Activated T-helper 2 cell treated with anti-CD3 and anti-CD28 coated beads, Interferon-gamma antibody, Interleukin-2, Interleukin-4, amounts not matched to agents 10 μg/mL and 5 μg/mL and 100 μg/mL, durations not matched to agents 14 hours and 24 hours and 36 hours (primary cell): ENCODE measurements around the gene SLC39A13. TPM values are rescaled to one million over a fixed set of nuclear protein-coding genes. Genes with fewer than 3 reads are reported as not detected.

ENCODE experiments used
- DNase-seq: peaks from one replicate; pipeline ENCODE4 v3.0.0; 2021; ENCODE audit warnings: low spot score
- H3K27ac Mint-ChIP-seq: one replicate; pipeline ENCODE4 v1.8.0; 2021; ENCODE audit warnings: mixed read lengths
- H3K27me3 Mint-ChIP-seq: one replicate; pipeline ENCODE4 v1.8.0; 2021; ENCODE audit warnings: low read depth, mixed read lengths
- H3K36me3 Mint-ChIP-seq: one replicate; pipeline ENCODE4 v1.8.0; 2021; ENCODE audit warnings: low read depth, mixed read lengths
- H3K4me1 Mint-ChIP-seq: one replicate; pipeline ENCODE4 v1.8.0; 2021; ENCODE audit warnings: low read depth, mixed read lengths
- H3K4me3 Mint-ChIP-seq: one replicate; pipeline ENCODE4 v1.8.0; 2021; ENCODE audit warnings: low read depth, mild to moderate bottlenecking, moderate library complexity, mixed read lengths
- H3K9me3 Mint-ChIP-seq: one replicate; pipeline ENCODE4 v1.8.0; 2021; ENCODE audit warnings: mixed read lengths
- intact Hi-C: fragments of 100-400 bp; cut with micrococcal nuclease; formaldehyde crosslinking; loops from one replicate; pipeline ENCODE4 v1.15.1; 2023
- total RNA-seq: library from RNA; stranded (reverse); gene quantifications from 2 replicates; pipeline ENCODE4 v1.2.3, GENCODE V29; 2022

The SLC39A13 gene
- total RNA-seq, 1 donor from 2014 or later: 15.2 TPM

DNA sequence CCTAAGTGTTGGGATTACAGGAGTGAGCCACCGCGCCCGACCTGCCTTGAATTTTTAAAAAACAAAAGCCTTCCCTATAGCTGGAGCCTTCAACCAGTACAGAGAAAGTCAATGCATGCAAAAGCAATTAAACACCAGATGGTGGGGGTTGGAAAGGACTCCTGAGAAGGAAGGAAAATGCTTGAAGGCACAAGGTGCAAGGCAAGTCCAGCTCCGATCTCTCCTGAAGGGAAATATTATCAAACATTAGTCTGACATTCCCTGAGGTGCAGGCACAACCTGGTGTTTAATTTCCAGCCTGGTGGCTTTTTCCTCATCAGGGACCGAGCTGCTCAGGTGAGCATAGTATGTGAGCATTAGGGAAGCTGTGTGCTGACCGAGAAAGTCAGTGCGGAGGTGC, 53.5 kb downstream of the SLC39A13 start:
- Mint-ChIP-seq H3K27ac (no peak overlapping the region), H3K4me1 (no peaks in the 10 kb centered on the region), H3K27me3 (no peaks in the 10 kb centered on the region), H3K36me3 (peaks cover 9% of the 10 kb centered on the region), H3K4me3 (no peak overlapping the region), H3K9me3 (no peaks in the 10 kb centered on the region)
- intact Hi-C loops: no loop called here
- DNase-seq: no peak

DNA sequence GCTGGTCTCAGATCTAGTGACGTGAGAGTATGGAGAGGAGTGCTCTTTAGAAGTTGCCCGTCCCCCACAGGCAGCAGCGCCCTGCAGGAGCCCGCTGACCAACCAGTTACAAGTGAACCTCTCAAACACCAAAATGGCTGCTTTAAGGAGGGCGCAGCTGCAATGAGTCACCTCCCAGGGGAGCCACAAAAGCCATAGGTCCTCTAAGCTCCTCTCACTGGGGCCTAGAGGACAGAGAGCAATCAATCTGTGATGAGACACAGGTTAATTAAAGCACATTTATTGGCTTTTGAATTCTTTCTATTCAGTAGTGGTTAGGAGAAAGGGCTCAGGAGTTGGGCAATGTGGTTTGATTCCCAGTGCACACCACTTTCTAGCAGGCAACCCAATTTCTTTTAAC, 56.1 kb downstream of the SLC39A13 start:
- DNase-seq: no peak
- H3K36me3 Mint-ChIP-seq: peaks cover 28% of the 10 kb centered on the region
- no peaks in the 10 kb centered on the region for H3K27me3 Mint-ChIP-seq
- no peaks in the 10 kb centered on the region for H3K9me3 Mint-ChIP-seq
- intact Hi-C loops: no loop called here
- H3K4me3 Mint-ChIP-seq: no peak overlapping the region
- H3K4me1 Mint-ChIP-seq: no peaks in the 10 kb centered on the region
- H3K27ac Mint-ChIP-seq: no peak overlapping the region

Other genes with a start within 250 kb of the SLC39A13 start
- gene ARFGAP2, start 231.7 kb upstream of the SLC39A13 start, total RNA-seq: 98.6 and 104 TPM in 2 replicates
- gene PACSIN3, start 222.2 kb upstream of the SLC39A13 start, total RNA-seq: 21.4 and 22.2 TPM in 2 replicates
- gene DDB2, start 193.6 kb upstream of the SLC39A13 start, total RNA-seq: 158 and 161 TPM in 2 replicates
- 23.2 and 24.5 TPM in 2 replicates for gene ACP2, start 159.8 kb upstream of the SLC39A13 start, total RNA-seq
- 10.8 and 11.4 TPM in 2 replicates for gene NR1H3, start 150.6 kb upstream of the SLC39A13 start, total RNA-seq
- gene MADD, start 138.5 kb upstream of the SLC39A13 start, total RNA-seq: 83.2 and 89.4 TPM in 2 replicates
- not detected in 2 replicates for gene MYBPC3, start 55.9 kb upstream of the SLC39A13 start, total RNA-seq
- gene SPI1, start 30.0 kb upstream of the SLC39A13 start, total RNA-seq: 0.11 TPM in 1 of 2 replicates, not detected in the other
- gene PSMC3, start 17.8 kb downstream of the SLC39A13 start, total RNA-seq: 214 and 219 TPM in 2 replicates
- 0.18 and 1.3 TPM in 2 replicates for gene RAPSN, start 40.5 kb downstream of the SLC39A13 start, total RNA-seq
- 129 and 132 TPM in 2 replicates for gene CELF1, start 144.5 kb downstream of the SLC39A13 start, total RNA-seq
- gene PTPMT1, start 157.0 kb downstream of the SLC39A13 start, total RNA-seq: 50.7 and 53.9 TPM in 2 replicates
- gene KBTBD4, start 170.4 kb downstream of the SLC39A13 start, total RNA-seq: 14.2 and 15.3 TPM in 2 replicates
- 132 and 142 TPM in 2 replicates for gene NDUFS3, start 170.5 kb downstream of the SLC39A13 start, total RNA-seq
- 0.25 and 0.39 TPM in 2 replicates for gene FAM180B, start 178.1 kb downstream of the SLC39A13 start, total RNA-seq
- 0.21 and 0.30 TPM in 2 replicates for gene C1QTNF4, start 185.8 kb downstream of the SLC39A13 start, total RNA-seq
- gene MTCH2, start 234.0 kb downstream of the SLC39A13 start, total RNA-seq: 124 and 131 TPM in 2 replicates